SK-N-SH (cell line): ENCODE data around the gene FBXO39. TPM values are rescaled to one million over a fixed set of nuclear protein-coding genes. Genes with fewer than 3 reads are reported as not detected.

Experiments used
- CTCF ChIA-PET: fragments of 300-600, 350-600 bp; formaldehyde crosslinking; extraction: SDS; loops from one replicate; lab custom pipeline; 2021; lab: Yijun Ruan, JAX
- POLR2A ChIA-PET: fragments of 350-600 bp; sonication (Branson Sonifier 250); formaldehyde crosslinking; extraction: SDS; loops from one replicate; lab custom pipeline; 2020; ENCODE audit warnings: antibody characterized with exemption, inconsistent platforms; lab: Yijun Ruan, JAX
- DNase-seq: peaks from one replicate; pipeline ENCODE4 v3.0.0; 2012
- H2AFZ ChIP-seq: fragments of 200-600 bp; sonication (generic); 2 replicates; pipeline ENCODE4 v1.8.1; 2016; ENCODE audit warnings: antibody characterized with exemption, mild to moderate bottlenecking, low read depth
- H3F3A ChIP-seq: fragments of 200-600 bp; sonication (generic); replicated peaks from 2 replicates; pipeline ENCODE3; 2016; ENCODE audit warnings: antibody characterized with exemption, mild to moderate bottlenecking; ENCODE audit not compliant: insufficient read depth
- H3K27ac ChIP-seq, 2 experiments: fragments of 200-500 bp in 1 of 2; fragments of 200-600 bp in 1 of 2; sonication (Bioruptor generic) in 1 of 2; sonication (generic), shearing (Covaris generic) in 1 of 2; 2 replicates each; pipeline versions ENCODE4 v1.5.1 to v1.6.1; 2014 to 2016; ENCODE audit warnings: low read depth in 2 of 2, inconsistent platforms in 1 of 2, low read length in 1 of 2, mild to moderate bottlenecking in 1 of 2, mixed read lengths in 1 of 2
- H3K27me3 ChIP-seq: fragments of 200-600 bp; sonication (generic), shearing (Covaris generic); 2 replicates; pipeline ENCODE4 v1.6.1; 2016; ENCODE audit warnings: mixed run types; ENCODE audit not compliant: insufficient read depth
- H3K36me3 ChIP-seq, 2 experiments: fragments of 200-500 bp in 1 of 2; fragments of 200-600 bp in 1 of 2; sonication (Bioruptor generic) in 1 of 2; sonication (generic) in 1 of 2; replicated peaks in 1 of 2; 2 replicates each; pipeline versions ENCODE3 to v1.5.1; 2014 to 2016; ENCODE audit warnings: low read length in 1 of 2, mild to moderate bottlenecking in 1 of 2; ENCODE audit not compliant: insufficient read depth in 2 of 2, control insufficient read depth in 1 of 2
- H3K4me1 ChIP-seq, 2 experiments: fragments of 200-500 bp in 1 of 2; fragments of 200-600 bp in 1 of 2; sonication (Bioruptor generic) in 1 of 2; sonication (generic), shearing (Covaris generic) in 1 of 2; 2 replicates each; pipeline versions ENCODE4 v1.5.1 to v1.6.1; 2014 to 2016; ENCODE audit warnings: low read depth in 1 of 2, low read length in 1 of 2, mixed run types in 1 of 2; ENCODE audit not compliant: insufficient read depth in 2 of 2, control insufficient read depth in 1 of 2
- H3K4me2 ChIP-seq: fragments of 200-600 bp; sonication (generic), shearing (Covaris generic); 2 replicates; pipeline ENCODE4 v1.6.1; 2017; ENCODE audit warnings: mixed run types
- H3K4me3 ChIP-seq, 2 experiments: fragments of 200-500 bp in 1 of 2; fragments of 200-600 bp in 1 of 2; sonication (Bioruptor generic) in 1 of 2; sonication (generic), shearing (Covaris generic) in 1 of 2; 2 replicates each; pipeline versions ENCODE4 v1.5.1 to v1.8.1; 2014 to 2016; ENCODE audit warnings: low read depth in 2 of 2, inconsistent platforms in 1 of 2, low read length in 1 of 2, mild to moderate bottlenecking in 1 of 2, mixed read lengths in 1 of 2, moderate library complexity in 1 of 2
- H3K79me2 ChIP-seq: fragments of 200-600 bp; sonication (generic); 2 replicates; pipeline ENCODE4 v1.8.1; 2017; ENCODE audit warnings: mild to moderate bottlenecking; ENCODE audit not compliant: insufficient read depth
- H3K9ac ChIP-seq: fragments of 200-600 bp; sonication (generic); 2 replicates; pipeline ENCODE4 v1.6.1; 2017; ENCODE audit warnings: mixed run types
- H3K9me2 ChIP-seq: fragments of 200-600 bp; sonication (generic); 2 replicates; pipeline ENCODE4 v1.6.1; 2017; ENCODE audit warnings: mixed run types
- H3K9me3 ChIP-seq: fragments of 200-600 bp; sonication (generic); 2 replicates; pipeline ENCODE4 v1.6.1; 2017; ENCODE audit warnings: mixed run types, mild to moderate bottlenecking, moderate library complexity
- H4K20me1 ChIP-seq: fragments of 200-600 bp; sonication (generic); 2 replicates; pipeline ENCODE4 v1.6.1; 2017; ENCODE audit warnings: mild to moderate bottlenecking, mixed run types; ENCODE audit not compliant: insufficient read depth
- CHD2 ChIP-seq: fragments of 150-350 bp; IDR thresholded peaks from 2 replicates; pipeline ENCODE4 v1.6.1; 2018; ENCODE audit warnings: low read length; ENCODE audit not compliant: partially characterized antibody
- ELF1 ChIP-seq: IDR thresholded peaks from 2 replicates; pipeline ENCODE4 v1.4.0; 2012
- EP300 ChIP-seq, 2 experiments: IDR thresholded peaks; 2 replicates each; pipeline versions ENCODE4 v1.4.0 to v1.6.1; 2012; ENCODE audit warnings: borderline replicate concordance in 1 of 2, low read depth in 1 of 2, low read length in 1 of 2
- FOXJ3 ChIP-seq: sonication (generic); formaldehyde crosslinking; IDR thresholded peaks from 2 replicates; pipeline ENCODE4 v1.5.1; 2020; ENCODE audit warnings: mild to moderate bottlenecking, missing genetic modification reagents
- FOXM1 ChIP-seq: IDR thresholded peaks from 2 replicates; pipeline ENCODE4 v1.4.0; 2012; ENCODE audit warnings: low read depth, mild to moderate bottlenecking
- GATA2 ChIP-seq: sonication (generic); formaldehyde crosslinking; IDR thresholded peaks from 2 replicates; pipeline ENCODE4 v1.5.0; 2020; ENCODE audit warnings: mild to moderate bottlenecking, missing genetic modification reagents
- POLR2AphosphoS5 ChIP-seq: IDR thresholded peaks from 2 replicates; pipeline ENCODE4 v1.6.1; 2012; ENCODE audit warnings: low read depth, low read length
- RAD21 ChIP-seq: IDR thresholded peaks from 2 replicates; pipeline ENCODE4 v1.6.1; 2012; ENCODE audit warnings: mild to moderate bottlenecking, low read length
- RFX5 ChIP-seq: IDR thresholded peaks from 2 replicates; pipeline ENCODE4 v1.6.1; 2012; ENCODE audit warnings: mild to moderate bottlenecking, improper control_type of control experiment, low read length
- SIN3A ChIP-seq: IDR thresholded peaks from 2 replicates; pipeline ENCODE4 v1.6.1; 2012; ENCODE audit warnings: low read depth, mild to moderate bottlenecking, low read length, moderate library complexity, borderline replicate concordance
- TCF12 ChIP-seq: IDR thresholded peaks from 2 replicates; pipeline ENCODE4 v1.4.0; 2012
- WGBS: methylation state at CpG from one replicate; pipeline ENCODE4 v1.1.6; 2017; ENCODE audit warnings: low lambda C conversion rate; 5-methylcytosine and 5-hydroxymethylcytosine counted together
- polyA plus RNA-seq, 3 experiments: library from polyadenylated mRNA; depleted of rRNA; stranded (reverse); fragments of >200 nt; gene quantifications; 2 replicates each; pipeline ENCODE4 v1.2.3, GENCODE V29; 2012
- TF ChIP-seq, protein P1 (sequence below): fragments of 150-350 bp; IDR thresholded peaks from 2 replicates; pipeline ENCODE4 v1.6.1; 2017; ENCODE audit warnings: antibody characterized with exemption, low read length, low read depth, borderline replicate concordance
- TF ChIP-seq, protein P2 (sequence below): IDR thresholded peaks from 2 replicates; pipeline ENCODE4 v1.6.1; 2012; ENCODE audit warnings: mild to moderate bottlenecking, low read depth, low read length, moderate library complexity

FBXO39 gene
- polyA plus RNA-seq, 1 of the 3 experiments (the other 2 are of a cell fraction): not detected

DNA sequence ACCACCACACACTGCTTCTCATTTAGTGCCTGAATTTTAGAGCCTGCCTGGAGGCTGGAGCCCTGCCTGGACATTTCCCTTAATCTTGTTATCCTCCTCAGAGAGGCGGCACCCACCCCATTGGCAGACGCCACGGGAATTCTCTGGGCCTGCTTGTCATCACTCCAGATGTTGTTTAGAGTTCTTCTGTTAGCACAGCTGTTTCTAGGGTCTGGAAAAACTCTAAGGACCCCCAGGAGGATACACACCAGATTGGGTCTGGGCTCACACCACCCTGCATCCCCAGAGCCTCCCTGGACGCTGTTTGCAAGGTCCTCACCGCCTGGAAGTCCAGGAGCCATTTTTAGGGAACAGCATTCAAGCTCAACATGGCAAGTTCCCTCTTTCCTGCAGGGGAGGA, 20.7 kb upstream of the FBXO39 start:
- H4K20me1 ChIP-seq: no peaks in the 10 kb centered on the region
- H3K9ac ChIP-seq: no peak overlapping the region
- POLR2A ChIA-PET: no interaction called here
- no peaks in the 10 kb centered on the region for H3K27me3 ChIP-seq
- DNase-seq: peak; percentile 36
- H3K79me2 ChIP-seq: no peaks in the 10 kb centered on the region
- H3K9me3 ChIP-seq: no peaks in the 10 kb centered on the region
- H3F3A ChIP-seq: peaks cover 12% of the 10 kb centered on the region
- H3K4me2 ChIP-seq: no peak overlapping the region
- TF ChIP-seq EP300 (IDR thresholded peaks at IDR 0.05; ENCODE audit: borderline replicate concordance in 1 of 2, low read depth in 1 of 2, low read length in 1 of 2) (no peak), RAD21 (no peak), GATA2 (no peak), RFX5 (no peak), SIN3A (no peak), FOXJ3 (CRISPR knock-in tag) (no peak), TCF12 (no peak)
- H3K4me1 ChIP-seq: peaks cover 4 to 13% of the 10 kb centered on the region in 2 experiments; a peak in 3 of 4 replicates
- CTCF ChIA-PET: no interaction called here
- no peaks in the 10 kb centered on the region for H3K9me2 ChIP-seq
- H2AFZ ChIP-seq: no peak overlapping the region
- no peaks in the 10 kb centered on the region for H3K36me3 ChIP-seq
- H3K4me3 ChIP-seq: no peak overlapping the region
- WGBS: 65% methylated on average over 5 of the region's 5 CpGs
- no peak overlapping the region for H3K27ac ChIP-seq

DNA sequence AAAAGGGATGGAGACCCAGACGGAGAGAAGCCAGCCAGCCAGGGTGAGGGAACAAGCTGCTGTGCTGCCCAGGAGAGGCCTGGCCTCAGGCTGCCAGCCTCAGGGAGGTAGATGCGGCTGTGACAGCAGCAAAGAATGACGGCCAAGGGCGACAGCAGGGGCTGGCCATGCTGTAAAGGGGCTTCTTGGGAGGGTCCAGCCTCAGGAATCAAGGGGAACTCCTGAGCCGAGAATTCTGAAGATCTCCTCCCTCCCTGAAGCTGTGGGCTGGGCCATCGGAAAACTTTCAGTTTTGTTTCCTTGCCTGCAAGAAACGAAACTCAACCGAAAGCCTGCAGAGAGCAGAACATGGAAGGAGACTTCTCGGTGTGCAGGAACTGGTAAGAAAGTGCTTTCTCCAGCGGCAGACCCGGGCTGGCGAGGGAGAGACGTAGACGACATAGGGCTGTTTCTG, 20.3 kb upstream of the FBXO39 start, which contains the start of gene XAF1:
Gene XAF1 (plus strand): TSS at position 316 of the 454 bp plus-strand sequence. CDS start 33 bp downstream, at position 349.
- ChIA-PET POLR2A (no interaction called here), CTCF (no interaction called here)
- Histone ChIP-seq H3K27me3 (no peaks in the 10 kb centered on the region), H3K36me3 (no peaks in the 10 kb centered on the region), H3K9me3 (no peaks in the 10 kb centered on the region), H3K79me2 (no peaks in the 10 kb centered on the region), H2AFZ (peak within 1 kb of the TSS; percentile 74; the same call in 1 of the 2 replicates), H3K4me3 (no peak within 1 kb of the TSS), H3F3A (peaks cover 12% of the 10 kb centered on the region), H3K4me2 (0 out of 2 replicates have a peak within 1 kb of the TSS, but pooled peaks have one; percentile 7), H3K27ac (no peak within 1 kb of the TSS), H3K4me1 (peaks cover 4 to 13% of the 10 kb centered on the region in 2 experiments; a peak in 3 of 4 replicates), H3K9me2 (no peaks in the 10 kb centered on the region), H4K20me1 (no peaks in the 10 kb centered on the region), H3K9ac (no peak within 1 kb of the TSS)
- TF ChIP-seq GATA2: no peak
- TF ChIP-seq FOXM1: no peak
- TF ChIP-seq, protein P1, sequence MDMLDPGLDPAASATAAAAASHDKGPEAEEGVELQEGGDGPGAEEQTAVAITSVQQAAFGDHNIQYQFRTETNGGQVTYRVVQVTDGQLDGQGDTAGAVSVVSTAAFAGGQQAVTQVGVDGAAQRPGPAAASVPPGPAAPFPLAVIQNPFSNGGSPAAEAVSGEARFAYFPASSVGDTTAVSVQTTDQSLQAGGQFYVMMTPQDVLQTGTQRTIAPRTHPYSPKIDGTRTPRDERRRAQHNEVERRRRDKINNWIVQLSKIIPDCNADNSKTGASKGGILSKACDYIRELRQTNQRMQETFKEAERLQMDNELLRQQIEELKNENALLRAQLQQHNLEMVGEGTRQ: no peak
- TF ChIP-seq EP300 (IDR thresholded peaks at IDR 0.05; ENCODE audit: borderline replicate concordance in 1 of 2, low read depth in 1 of 2, low read length in 1 of 2): no peak
- no peak for TF ChIP-seq POLR2AphosphoS5
- TF ChIP-seq RFX5: no peak
- no peak for DNase-seq
- WGBS: 55% methylated on average over 14 of the region's 14 CpGs

DNA sequence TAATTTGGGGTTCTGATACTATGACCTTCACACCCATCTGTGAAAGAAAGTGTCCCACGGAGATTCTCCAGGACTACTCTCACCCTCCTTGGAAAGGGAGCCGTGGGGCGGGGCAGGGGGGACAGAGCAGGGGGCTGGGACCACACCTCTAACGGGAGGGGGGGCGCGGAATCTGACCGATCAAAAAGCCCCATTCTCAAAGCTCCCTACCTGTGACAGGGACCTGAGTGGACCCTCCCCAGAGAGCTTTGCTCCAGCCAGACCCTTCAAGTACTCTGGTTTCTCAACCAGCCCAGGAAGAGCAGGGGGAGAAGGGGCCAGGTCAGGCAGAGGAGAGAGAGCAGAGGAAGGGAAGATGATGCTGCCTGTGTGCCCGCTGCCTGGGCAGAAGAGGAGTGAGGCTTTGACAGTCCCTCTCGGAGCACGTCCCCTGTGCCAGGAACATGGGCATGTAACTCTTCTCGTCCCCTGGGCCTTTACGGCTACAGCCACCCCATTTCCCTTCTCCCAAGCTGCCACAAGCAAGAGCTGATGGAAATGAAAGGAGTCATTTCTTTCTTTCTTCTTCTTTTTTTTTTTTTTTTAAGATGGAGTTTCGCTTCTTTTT, 19.5 kb upstream of the FBXO39 start:
- no peak overlapping the region for H3K4me3 ChIP-seq
- no peaks in the 10 kb centered on the region for H3K36me3 ChIP-seq
- H3K4me2 ChIP-seq: no peak overlapping the region
- no peaks in the 10 kb centered on the region for H3K79me2 ChIP-seq
- WGBS: 63% methylated on average over 12 of the region's 13 CpGs
- H3K27ac ChIP-seq: no peak overlapping the region
- no peak overlapping the region for H3K9ac ChIP-seq
- TF ChIP-seq, protein P2, sequence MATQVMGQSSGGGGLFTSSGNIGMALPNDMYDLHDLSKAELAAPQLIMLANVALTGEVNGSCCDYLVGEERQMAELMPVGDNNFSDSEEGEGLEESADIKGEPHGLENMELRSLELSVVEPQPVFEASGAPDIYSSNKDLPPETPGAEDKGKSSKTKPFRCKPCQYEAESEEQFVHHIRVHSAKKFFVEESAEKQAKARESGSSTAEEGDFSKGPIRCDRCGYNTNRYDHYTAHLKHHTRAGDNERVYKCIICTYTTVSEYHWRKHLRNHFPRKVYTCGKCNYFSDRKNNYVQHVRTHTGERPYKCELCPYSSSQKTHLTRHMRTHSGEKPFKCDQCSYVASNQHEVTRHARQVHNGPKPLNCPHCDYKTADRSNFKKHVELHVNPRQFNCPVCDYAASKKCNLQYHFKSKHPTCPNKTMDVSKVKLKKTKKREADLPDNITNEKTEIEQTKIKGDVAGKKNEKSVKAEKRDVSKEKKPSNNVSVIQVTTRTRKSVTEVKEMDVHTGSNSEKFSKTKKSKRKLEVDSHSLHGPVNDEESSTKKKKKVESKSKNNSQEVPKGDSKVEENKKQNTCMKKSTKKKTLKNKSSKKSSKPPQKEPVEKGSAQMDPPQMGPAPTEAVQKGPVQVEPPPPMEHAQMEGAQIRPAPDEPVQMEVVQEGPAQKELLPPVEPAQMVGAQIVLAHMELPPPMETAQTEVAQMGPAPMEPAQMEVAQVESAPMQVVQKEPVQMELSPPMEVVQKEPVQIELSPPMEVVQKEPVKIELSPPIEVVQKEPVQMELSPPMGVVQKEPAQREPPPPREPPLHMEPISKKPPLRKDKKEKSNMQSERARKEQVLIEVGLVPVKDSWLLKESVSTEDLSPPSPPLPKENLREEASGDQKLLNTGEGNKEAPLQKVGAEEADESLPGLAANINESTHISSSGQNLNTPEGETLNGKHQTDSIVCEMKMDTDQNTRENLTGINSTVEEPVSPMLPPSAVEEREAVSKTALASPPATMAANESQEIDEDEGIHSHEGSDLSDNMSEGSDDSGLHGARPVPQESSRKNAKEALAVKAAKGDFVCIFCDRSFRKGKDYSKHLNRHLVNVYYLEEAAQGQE: no peak
- no peak for TF ChIP-seq ELF1
- no peak for TF ChIP-seq FOXM1
- no peak for TF ChIP-seq CHD2
- POLR2A ChIA-PET: no interaction called here
- no peaks in the 10 kb centered on the region for H3K27me3 ChIP-seq
- H3F3A ChIP-seq: peaks cover 12% of the 10 kb centered on the region
- CTCF ChIA-PET: no interaction called here
- H2AFZ ChIP-seq: no peak overlapping the region
- no peak for DNase-seq
- no peaks in the 10 kb centered on the region for H4K20me1 ChIP-seq
- no peaks in the 10 kb centered on the region for H3K9me3 ChIP-seq
- H3K4me1 ChIP-seq: peaks cover 4 to 13% of the 10 kb centered on the region in 2 experiments; a peak in 3 of 4 replicates
- H3K9me2 ChIP-seq: no peaks in the 10 kb centered on the region
